ENCODE data around the gene LIN7B. TPM values are rescaled to one million over a fixed set of nuclear protein-coding genes. Genes with fewer than 3 reads are reported as not detected.

Gene LIN7B
- total and polyA plus RNA-seq, 9 of the 15 experiments (the other 6 are each of a cell fraction or from before 2014, with no cell fraction given) = 0.89 to 15.7 (median 4.0) TPM

GRCh38 chr19:49148784-49149651 is 34.8 kb downstream of the LIN7B start (continued):
- TF ChIP-seq, protein P1, sequence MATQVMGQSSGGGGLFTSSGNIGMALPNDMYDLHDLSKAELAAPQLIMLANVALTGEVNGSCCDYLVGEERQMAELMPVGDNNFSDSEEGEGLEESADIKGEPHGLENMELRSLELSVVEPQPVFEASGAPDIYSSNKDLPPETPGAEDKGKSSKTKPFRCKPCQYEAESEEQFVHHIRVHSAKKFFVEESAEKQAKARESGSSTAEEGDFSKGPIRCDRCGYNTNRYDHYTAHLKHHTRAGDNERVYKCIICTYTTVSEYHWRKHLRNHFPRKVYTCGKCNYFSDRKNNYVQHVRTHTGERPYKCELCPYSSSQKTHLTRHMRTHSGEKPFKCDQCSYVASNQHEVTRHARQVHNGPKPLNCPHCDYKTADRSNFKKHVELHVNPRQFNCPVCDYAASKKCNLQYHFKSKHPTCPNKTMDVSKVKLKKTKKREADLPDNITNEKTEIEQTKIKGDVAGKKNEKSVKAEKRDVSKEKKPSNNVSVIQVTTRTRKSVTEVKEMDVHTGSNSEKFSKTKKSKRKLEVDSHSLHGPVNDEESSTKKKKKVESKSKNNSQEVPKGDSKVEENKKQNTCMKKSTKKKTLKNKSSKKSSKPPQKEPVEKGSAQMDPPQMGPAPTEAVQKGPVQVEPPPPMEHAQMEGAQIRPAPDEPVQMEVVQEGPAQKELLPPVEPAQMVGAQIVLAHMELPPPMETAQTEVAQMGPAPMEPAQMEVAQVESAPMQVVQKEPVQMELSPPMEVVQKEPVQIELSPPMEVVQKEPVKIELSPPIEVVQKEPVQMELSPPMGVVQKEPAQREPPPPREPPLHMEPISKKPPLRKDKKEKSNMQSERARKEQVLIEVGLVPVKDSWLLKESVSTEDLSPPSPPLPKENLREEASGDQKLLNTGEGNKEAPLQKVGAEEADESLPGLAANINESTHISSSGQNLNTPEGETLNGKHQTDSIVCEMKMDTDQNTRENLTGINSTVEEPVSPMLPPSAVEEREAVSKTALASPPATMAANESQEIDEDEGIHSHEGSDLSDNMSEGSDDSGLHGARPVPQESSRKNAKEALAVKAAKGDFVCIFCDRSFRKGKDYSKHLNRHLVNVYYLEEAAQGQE (IDR thresholded peaks at IDR 0.05; ENCODE audit: borderline replicate concordance) = peak; percentile 97
- TF ChIP-seq, protein P1 (CRISPR knock-in tag; IDR thresholded peaks at IDR 0.05; ENCODE audit: low read depth) = peak; percentile 94
- TF ChIP-seq RBM25 (IDR thresholded peaks at IDR 0.05; ENCODE audit: low read depth, low read length, severe bottlenecking) (no peak), BDP1 (IDR thresholded peaks at IDR 0.05; ENCODE audit: insufficient read depth, insufficient read length) (no peak), TAL1 (IDR thresholded peaks at IDR 0.05) (peak; percentile 70), SP1 (CRISPR knock-in tag; IDR thresholded peaks at IDR 0.05) (peak; percentile 75), ZNF445 (CRISPR knock-in tag; IDR thresholded peaks at IDR 0.05; ENCODE audit: low read depth) (no peak), BRD4 (IDR thresholded peaks at IDR 0.05) (no peak), LCOR (CRISPR knock-in tag; IDR thresholded peaks at IDR 0.05) (peak; percentile 58; the same call in 1 of the 2 replicates), ELF1 (tag; IDR thresholded peaks at IDR 0.05) (no peak), DACH1 (IDR thresholded peaks at IDR 0.05; ENCODE audit: partially characterized antibody) (peak; percentile 22)
- TF ChIP-seq, protein P2, sequence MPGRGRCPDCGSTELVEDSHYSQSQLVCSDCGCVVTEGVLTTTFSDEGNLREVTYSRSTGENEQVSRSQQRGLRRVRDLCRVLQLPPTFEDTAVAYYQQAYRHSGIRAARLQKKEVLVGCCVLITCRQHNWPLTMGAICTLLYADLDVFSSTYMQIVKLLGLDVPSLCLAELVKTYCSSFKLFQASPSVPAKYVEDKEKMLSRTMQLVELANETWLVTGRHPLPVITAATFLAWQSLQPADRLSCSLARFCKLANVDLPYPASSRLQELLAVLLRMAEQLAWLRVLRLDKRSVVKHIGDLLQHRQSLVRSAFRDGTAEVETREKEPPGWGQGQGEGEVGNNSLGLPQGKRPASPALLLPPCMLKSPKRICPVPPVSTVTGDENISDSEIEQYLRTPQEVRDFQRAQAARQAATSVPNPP (IDR thresholded peaks at IDR 0.05; ENCODE audit: borderline replicate concordance, insufficient read depth, insufficient read length) = no peak
- TF ChIP-seq, protein P3, sequence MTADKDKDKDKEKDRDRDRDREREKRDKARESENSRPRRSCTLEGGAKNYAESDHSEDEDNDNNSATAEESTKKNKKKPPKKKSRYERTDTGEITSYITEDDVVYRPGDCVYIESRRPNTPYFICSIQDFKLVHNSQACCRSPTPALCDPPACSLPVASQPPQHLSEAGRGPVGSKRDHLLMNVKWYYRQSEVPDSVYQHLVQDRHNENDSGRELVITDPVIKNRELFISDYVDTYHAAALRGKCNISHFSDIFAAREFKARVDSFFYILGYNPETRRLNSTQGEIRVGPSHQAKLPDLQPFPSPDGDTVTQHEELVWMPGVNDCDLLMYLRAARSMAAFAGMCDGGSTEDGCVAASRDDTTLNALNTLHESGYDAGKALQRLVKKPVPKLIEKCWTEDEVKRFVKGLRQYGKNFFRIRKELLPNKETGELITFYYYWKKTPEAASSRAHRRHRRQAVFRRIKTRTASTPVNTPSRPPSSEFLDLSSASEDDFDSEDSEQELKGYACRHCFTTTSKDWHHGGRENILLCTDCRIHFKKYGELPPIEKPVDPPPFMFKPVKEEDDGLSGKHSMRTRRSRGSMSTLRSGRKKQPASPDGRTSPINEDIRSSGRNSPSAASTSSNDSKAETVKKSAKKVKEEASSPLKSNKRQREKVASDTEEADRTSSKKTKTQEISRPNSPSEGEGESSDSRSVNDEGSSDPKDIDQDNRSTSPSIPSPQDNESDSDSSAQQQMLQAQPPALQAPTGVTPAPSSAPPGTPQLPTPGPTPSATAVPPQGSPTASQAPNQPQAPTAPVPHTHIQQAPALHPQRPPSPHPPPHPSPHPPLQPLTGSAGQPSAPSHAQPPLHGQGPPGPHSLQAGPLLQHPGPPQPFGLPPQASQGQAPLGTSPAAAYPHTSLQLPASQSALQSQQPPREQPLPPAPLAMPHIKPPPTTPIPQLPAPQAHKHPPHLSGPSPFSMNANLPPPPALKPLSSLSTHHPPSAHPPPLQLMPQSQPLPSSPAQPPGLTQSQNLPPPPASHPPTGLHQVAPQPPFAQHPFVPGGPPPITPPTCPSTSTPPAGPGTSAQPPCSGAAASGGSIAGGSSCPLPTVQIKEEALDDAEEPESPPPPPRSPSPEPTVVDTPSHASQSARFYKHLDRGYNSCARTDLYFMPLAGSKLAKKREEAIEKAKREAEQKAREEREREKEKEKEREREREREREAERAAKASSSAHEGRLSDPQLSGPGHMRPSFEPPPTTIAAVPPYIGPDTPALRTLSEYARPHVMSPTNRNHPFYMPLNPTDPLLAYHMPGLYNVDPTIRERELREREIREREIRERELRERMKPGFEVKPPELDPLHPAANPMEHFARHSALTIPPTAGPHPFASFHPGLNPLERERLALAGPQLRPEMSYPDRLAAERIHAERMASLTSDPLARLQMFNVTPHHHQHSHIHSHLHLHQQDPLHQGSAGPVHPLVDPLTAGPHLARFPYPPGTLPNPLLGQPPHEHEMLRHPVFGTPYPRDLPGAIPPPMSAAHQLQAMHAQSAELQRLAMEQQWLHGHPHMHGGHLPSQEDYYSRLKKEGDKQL (CRISPR knock-in tag; IDR thresholded peaks at IDR 0.05; ENCODE audit: borderline replicate concordance) = no peak
